ENCODE results near the gene KIAA1549.

The KIAA1549 gene

GRCh38 chr7:138974675-138975292 is 6.4 kb downstream of the KIAA1549 start:
- no peak for DNase-seq

GRCh38 chr7:138974103-138974502 is 7.1 kb downstream of the KIAA1549 start:
- no peak for DNase-seq

GRCh38 chr7:138970952-138971351 is 10.2 kb downstream of the KIAA1549 start:
- DNase-seq = no peak

GRCh38 chr7:138970446-138970845 is 10.7 kb downstream of the KIAA1549 start:
- DNase-seq = no peak

GRCh38 chr7:138967159-138967558 is 14.0 kb downstream of the KIAA1549 start:
- no peak for DNase-seq

GRCh38 chr7:138964624-138965436 is 16.4 kb downstream of the KIAA1549 start:
- no peak for DNase-seq

GRCh38 chr7:138963675-138964074 is 17.5 kb downstream of the KIAA1549 start:
- no peak for DNase-seq

- no peak for DNase-seq
Observed at GRCh38 chr7:138962561-138963270, 18.5 kb downstream of the KIAA1549 start.

- DNase-seq = no peak
Observed at GRCh38 chr7:138961159-138961558, 20.0 kb downstream of the KIAA1549 start.

- no peak for DNase-seq
Observed at GRCh38 chr7:138958391-138958956, 22.7 kb downstream of the KIAA1549 start.

GRCh38 chr7:138957753-138958390 is 23.3 kb downstream of the KIAA1549 start:
- no peak for DNase-seq

- DNase-seq = no peak
Observed at GRCh38 chr7:138957217-138957616, 24.0 kb downstream of the KIAA1549 start.

GRCh38 chr7:138954545-138955475 is 26.4 kb downstream of the KIAA1549 start:
- DNase-seq = no peak

- no peak for DNase-seq
Observed at GRCh38 chr7:138952791-138953190, 28.4 kb downstream of the KIAA1549 start.

GRCh38 chr7:138951953-138952352 is 29.2 kb downstream of the KIAA1549 start:
- no peak for DNase-seq

GRCh38 chr7:138949421-138950088 is 31.6 kb downstream of the KIAA1549 start:
- no peak for DNase-seq

GRCh38 chr7:138948403-138948802 is 32.8 kb downstream of the KIAA1549 start:
- DNase-seq = no peak

- DNase-seq = no peak
Observed at GRCh38 chr7:138945821-138946220, 35.4 kb downstream of the KIAA1549 start.

- DNase-seq = no peak
Observed at GRCh38 chr7:138945154-138945553, 36.0 kb downstream of the KIAA1549 start.

- DNase-seq = no peak
Observed at GRCh38 chr7:138944592-138944991, 36.6 kb downstream of the KIAA1549 start.

- DNase-seq = no peak
Observed at GRCh38 chr7:138943061-138943460, 38.1 kb downstream of the KIAA1549 start.
